Pancreas (tissue), 10 donors: ENCODE measurements around the gene GDA. TPM values are rescaled to one million over a fixed set of nuclear protein-coding genes. Genes with fewer than 3 reads are reported as not detected.

Experiments
- ATAC-seq, 4 donors: fragments of 200-7000 bp; cut with Tn5 transposase; one replicate each; pipeline versions ENCODE4 v1.8.0 to v1.9.1; 2020; ENCODE audit warnings: mild to moderate bottlenecking in 4 of 4, moderate library complexity in 4 of 4
- DNase-seq, 6 donors: peaks; one replicate each; pipeline ENCODE4 v3.0.0-alpha.2; 2020
- FAIRE-seq: peaks from 2 replicates; lab custom pipeline; 2012; peaks lifted over from hg19 to GRCh38; lab: Jason Lieb, UNC
- H3K27ac ChIP-seq, 4 donors: fragments of 200-600 bp; sonication (generic); 1 replicate in 3 of 4; 2 replicates in 1 of 4; pipeline versions ENCODE4 v1.5.0 to v1.8.0; 2020
- H3K27me3 ChIP-seq, 4 donors: fragments of 200-600 bp; one replicate each; pipeline ENCODE4 v1.8.0; 2021
- H3K36me3 ChIP-seq, 3 donors: fragments of 200-600 bp; sonication (generic) in 1 of 3; one replicate each; pipeline versions ENCODE4 v1.5.0 to v1.8.0; 2020 to 2021
- H3K4me1 ChIP-seq, 3 donors: fragments of 200-600 bp; one replicate each; pipeline ENCODE4 v1.8.0; 2021
- H3K4me3 ChIP-seq, 4 donors: fragments of 200-600 bp; sonication (generic) in 2 of 4; one replicate each; pipeline versions ENCODE4 v1.5.0 to v1.8.0; 2020 to 2021
- H3K9me3 ChIP-seq, 4 donors: fragments of 200-600 bp; one replicate each; pipeline ENCODE4 v1.8.0; 2021
- WGBS, 2 donors: extraction: QIAGEN DNeasy Blood & Tissue Kit; methylation state at CpG; one replicate each; pipeline ENCODE4 v1.1.7; 2013; 5-methylcytosine and 5-hydroxymethylcytosine counted together
- intact Hi-C, 3 donors: fragments of 100-400 bp; cut with DNase I; formaldehyde crosslinking; loops; one replicate each; pipeline versions ENCODE4 v1.11.1 to v1.14.2; 2022
- polyA plus RNA-seq, 2 donors: library from polyadenylated mRNA; stranded (reverse); fragments of 200-250 nt; gene quantifications; one replicate each; pipeline ENCODE4 v1.2.3, GENCODE V29; 2013
- total RNA-seq, 6 donors: library from RNA; stranded (reverse); fragmentation: NEBNext Ultra II Directional in 4 of 6; extraction: Animal tissue kit (Norgen Biotek cat#: 25700) in 4 of 6; gene quantifications; one replicate each; pipeline versions ENCODE4 v1.2.1 to v1.2.4, GENCODE V29; 2021 to 2023
- TF ChIP-seq, protein P1 (sequence below), 4 donors: fragments of 200-600 bp; sonication (generic) in 3 of 4; IDR thresholded peaks; one replicate each; pipeline versions ENCODE4 v1.5.0 to v1.8.0; 2021; ENCODE audit warnings: antibody characterized with exemption in 4 of 4
- donor health status: healthy with polysubstance abuse.
- donor health status: DM: no; HTN: no; CAD: no; lungs with moderate emphysema.
- donor health status: DM: no; HTN: no; CAD: no.
- donor health status: control.
- donor health status: control.
- donor health status: Bipolar disorder and iron deficiency.
- donor health status: DM: yes; HTN: yes; CAD: no.
- donor health status: DM: no; HTN: no; CAD: no.
- donor health status: DM: no; HTN: no; CAD: no.
- donor health status: DM: yes; HTN: yes; CAD: no.

Gene GDA
- total and polyA plus RNA-seq, 8 donors = 1.0 to 11.6 (median 2.1) TPM

DNA sequence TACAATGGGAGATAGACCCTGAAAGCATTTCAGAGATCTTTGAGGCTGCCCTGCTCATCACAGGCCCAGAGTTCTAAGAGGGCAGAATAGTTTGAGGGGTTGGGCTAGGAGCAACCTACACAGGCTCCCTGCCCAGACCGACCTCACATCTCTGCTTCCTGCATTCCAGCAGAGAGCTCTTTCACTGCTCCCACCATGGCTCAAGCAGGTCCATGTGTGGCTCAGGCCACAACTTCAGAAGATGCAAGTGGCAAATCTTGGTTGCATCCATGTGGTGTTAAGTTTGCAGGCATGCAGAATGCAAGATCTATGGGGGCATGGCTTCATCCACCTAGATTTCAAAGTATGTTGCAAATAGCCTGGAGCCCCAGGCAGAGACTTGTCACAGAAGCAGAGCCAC lies 39.0 kb downstream of the GDA start:
- TF ChIP-seq, protein P1, sequence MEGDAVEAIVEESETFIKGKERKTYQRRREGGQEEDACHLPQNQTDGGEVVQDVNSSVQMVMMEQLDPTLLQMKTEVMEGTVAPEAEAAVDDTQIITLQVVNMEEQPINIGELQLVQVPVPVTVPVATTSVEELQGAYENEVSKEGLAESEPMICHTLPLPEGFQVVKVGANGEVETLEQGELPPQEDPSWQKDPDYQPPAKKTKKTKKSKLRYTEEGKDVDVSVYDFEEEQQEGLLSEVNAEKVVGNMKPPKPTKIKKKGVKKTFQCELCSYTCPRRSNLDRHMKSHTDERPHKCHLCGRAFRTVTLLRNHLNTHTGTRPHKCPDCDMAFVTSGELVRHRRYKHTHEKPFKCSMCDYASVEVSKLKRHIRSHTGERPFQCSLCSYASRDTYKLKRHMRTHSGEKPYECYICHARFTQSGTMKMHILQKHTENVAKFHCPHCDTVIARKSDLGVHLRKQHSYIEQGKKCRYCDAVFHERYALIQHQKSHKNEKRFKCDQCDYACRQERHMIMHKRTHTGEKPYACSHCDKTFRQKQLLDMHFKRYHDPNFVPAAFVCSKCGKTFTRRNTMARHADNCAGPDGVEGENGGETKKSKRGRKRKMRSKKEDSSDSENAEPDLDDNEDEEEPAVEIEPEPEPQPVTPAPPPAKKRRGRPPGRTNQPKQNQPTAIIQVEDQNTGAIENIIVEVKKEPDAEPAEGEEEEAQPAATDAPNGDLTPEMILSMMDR (IDR thresholded peaks at IDR 0.05) = no peak
- DNase-seq (no peak), FAIRE-seq (no peak), ATAC-seq (no peak)
- WGBS, 2 donors = 64 to 67% methylated on average over 1 of the region's 1 CpG
- intact Hi-C loops = no loop called here
- H3K27me3 ChIP-seq = no peaks in the 10 kb centered on the region
- no peak overlapping the region for H3K27ac ChIP-seq
- no peaks in the 10 kb centered on the region for H3K9me3 ChIP-seq
- H3K4me3 ChIP-seq = no peak overlapping the region
- H3K4me1 ChIP-seq = no peaks in the 10 kb centered on the region
- H3K36me3 ChIP-seq = no peaks in the 10 kb centered on the region

DNA sequence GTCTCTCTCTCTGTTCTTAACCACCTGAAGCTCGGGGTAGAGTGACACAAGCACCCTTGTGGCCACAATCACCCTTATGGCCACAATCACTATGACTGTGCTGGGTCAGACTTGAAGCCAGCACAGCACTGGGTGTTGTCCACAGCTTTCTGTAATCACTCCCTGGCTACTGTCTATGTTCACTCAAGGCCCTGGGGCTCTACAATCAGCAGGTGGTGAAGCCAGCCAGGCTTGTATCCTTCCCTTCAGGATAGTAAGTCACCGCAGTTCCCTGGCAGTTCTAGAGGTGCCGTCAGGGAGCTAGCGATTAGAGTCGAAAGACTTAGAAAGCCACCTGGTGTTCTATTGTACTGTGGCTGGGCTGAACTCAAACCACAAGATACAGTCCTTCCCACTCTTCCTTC lies 44.2 kb downstream of the GDA start:
- Histone ChIP-seq H3K27ac (no peak overlapping the region), H3K4me1 (no peaks in the 10 kb centered on the region), H3K36me3 (no peaks in the 10 kb centered on the region), H3K9me3 (no peaks in the 10 kb centered on the region), H3K27me3 (no peaks in the 10 kb centered on the region), H3K4me3 (no peak overlapping the region)
- FAIRE-seq (no peak), DNase-seq (no peak), ATAC-seq (no peak)
- intact Hi-C loops = no loop called here
- TF ChIP-seq, protein P1 (IDR thresholded peaks at IDR 0.05) = no peak
- 76 to 93% methylated on average over 5 of the region's 5 CpGs for WGBS, 2 donors

DNA sequence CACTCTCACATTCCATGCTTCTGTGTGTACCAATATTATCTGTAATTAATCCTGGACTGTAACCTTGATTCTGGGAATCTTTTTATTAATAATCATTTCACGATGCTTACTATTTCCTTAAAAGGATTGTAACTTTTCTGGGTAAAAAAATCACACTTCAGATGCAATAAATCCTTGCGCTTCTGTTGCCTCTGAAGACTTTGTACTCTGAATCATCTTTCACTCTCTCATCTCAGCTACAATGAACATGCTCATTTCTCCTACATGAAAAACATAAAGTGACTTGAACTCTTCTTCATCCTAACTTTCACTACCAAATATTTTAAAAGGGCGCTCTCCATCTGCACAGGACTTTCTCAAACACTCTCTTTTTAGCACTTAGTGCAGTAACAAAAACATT lies 50.0 kb downstream of the GDA start:
- WGBS, 2 donors = 60 to 73% methylated on average over 3 of the region's 3 CpGs
- TF ChIP-seq, protein P1 (IDR thresholded peaks at IDR 0.05) = no peak

DNA sequence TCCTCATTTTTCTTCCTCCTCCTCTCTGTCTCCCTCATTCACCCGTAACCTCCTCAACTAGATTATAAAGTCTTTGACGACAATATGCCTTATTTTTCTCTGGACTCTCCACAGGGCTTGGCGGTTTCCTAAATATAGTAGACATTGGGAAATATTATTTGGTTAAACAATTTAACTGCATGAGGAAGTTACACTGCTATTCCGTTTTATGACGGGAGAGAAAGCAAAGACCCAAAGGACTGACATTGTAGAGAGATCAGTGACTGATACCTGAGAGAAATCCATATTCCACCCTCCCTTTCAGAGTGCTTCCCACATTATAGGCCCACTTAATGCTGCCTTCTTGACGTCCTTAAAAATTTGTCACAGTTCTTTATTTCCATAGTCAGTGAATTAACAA lies 51.2 kb downstream of the GDA start:
- 74 to 77% methylated on average over 6 of the region's 6 CpGs for WGBS, 2 donors
- Histone ChIP-seq H3K4me3 (no peak overlapping the region), H3K27ac (no peak overlapping the region), H3K36me3 (no peaks in the 10 kb centered on the region), H3K9me3 (no peaks in the 10 kb centered on the region), H3K4me1 (peaks cover 0 to 3% (median 0%) of the 10 kb centered on the region in 3 donors), H3K27me3 (no peaks in the 10 kb centered on the region)
- no peak for DNase-seq
- no peak for FAIRE-seq
- TF ChIP-seq, protein P1 (IDR thresholded peaks at IDR 0.05) = no peak
- intact Hi-C loops = no loop called here
- no peak for ATAC-seq

More for the DNA sequence above, 50.0 kb downstream of the GDA start:
- H3K27ac ChIP-seq = no peak overlapping the region
- no peaks in the 10 kb centered on the region for H3K9me3 ChIP-seq
- H3K27me3 ChIP-seq = no peaks in the 10 kb centered on the region
- FAIRE-seq = no peak
- intact Hi-C loops = no loop called here
- H3K4me1 ChIP-seq = no peaks in the 10 kb centered on the region
- no peaks in the 10 kb centered on the region for H3K36me3 ChIP-seq
- no peak overlapping the region for H3K4me3 ChIP-seq
- DNase-seq = no peak
- no peak for ATAC-seq

DNA sequence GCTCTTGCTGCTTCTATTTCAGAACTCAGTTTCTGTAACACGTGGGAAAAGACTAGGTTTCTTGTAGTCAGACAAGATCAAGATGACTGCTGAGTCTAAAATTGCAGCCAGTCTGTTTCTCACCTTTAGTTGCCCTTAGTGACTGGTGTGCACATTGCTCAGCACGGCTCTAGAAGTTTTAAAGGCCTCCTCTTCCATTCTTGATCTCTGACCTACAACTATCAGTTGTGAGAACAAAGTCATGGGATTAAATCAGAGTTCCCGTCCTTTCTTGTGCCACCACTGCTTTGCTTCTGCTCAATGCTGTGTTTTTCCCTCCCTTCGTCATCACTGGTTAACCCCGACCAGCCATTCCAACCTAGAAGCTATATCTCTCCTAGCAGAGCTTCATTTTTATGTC lies 52.8 kb downstream of the GDA start:
- no peak for ATAC-seq
- no peaks in the 10 kb centered on the region for H3K36me3 ChIP-seq
- no peak overlapping the region for H3K27ac ChIP-seq
- no peak for FAIRE-seq
- no peak overlapping the region for H3K4me3 ChIP-seq
- TF ChIP-seq, protein P1 (IDR thresholded peaks at IDR 0.05) = no peak
- peaks cover 0 to 7% (median 0%) of the 10 kb centered on the region in 3 donors for H3K4me1 ChIP-seq
- DNase-seq = no peak
- intact Hi-C loops = no loop called here
- WGBS, 2 donors = 66 to 74% methylated on average over 5 of the region's 5 CpGs
- no peaks in the 10 kb centered on the region for H3K9me3 ChIP-seq
- no peaks in the 10 kb centered on the region for H3K27me3 ChIP-seq
